DOHH2 (cell line): ENCODE measurements around the gene CDH4.

ENCODE experiments used
- H3F3A ChIP-seq: fragments of 200-600 bp; sonication (generic), shearing (Covaris generic); 2 replicates; pipeline ENCODE4 v1.6.0; 2016; ENCODE audit warnings: antibody characterized with exemption, mild to moderate bottlenecking; ENCODE audit not compliant: control insufficient read depth, insufficient read depth
- H3K27ac ChIP-seq: fragments of 200-600 bp; sonication (generic); 2 replicates; pipeline ENCODE4 v1.5.1; 2014; ENCODE audit warnings: low read depth, mild to moderate bottlenecking, low read length, moderate library complexity
- H3K27me3 ChIP-seq: fragments of 200-600 bp; sonication (generic); 2 replicates; pipeline ENCODE4 v1.6.1; 2014; ENCODE audit warnings: mild to moderate bottlenecking, low read length, mixed read lengths; ENCODE audit not compliant: control insufficient read depth
- H3K36me3 ChIP-seq: fragments of 200-600 bp; sonication (generic); 2 replicates; pipeline ENCODE4 v1.6.1; 2014; ENCODE audit warnings: mild to moderate bottlenecking, low read length, moderate library complexity, mixed read lengths; ENCODE audit not compliant: control insufficient read depth
- H3K4me1 ChIP-seq: fragments of 200-600 bp; sonication (generic); 2 replicates; pipeline ENCODE4 v1.6.1; 2014; ENCODE audit warnings: mild to moderate bottlenecking, low read length, mixed read lengths; ENCODE audit not compliant: control insufficient read depth
- H3K4me2 ChIP-seq: fragments of 200-600 bp; sonication (generic); 2 replicates; pipeline ENCODE4 v1.6.0; 2014; ENCODE audit warnings: mild to moderate bottlenecking, low read length, moderate library complexity
- H3K4me3 ChIP-seq: fragments of 200-600 bp; sonication (generic); 2 replicates; pipeline ENCODE4 v1.5.1; 2014; ENCODE audit warnings: mild to moderate bottlenecking, low read length, mixed read lengths
- H3K79me2 ChIP-seq: fragments of 200-600 bp; sonication (generic); 2 replicates; pipeline ENCODE4 v1.6.1; 2014; ENCODE audit warnings: mild to moderate bottlenecking, low read length, mixed read lengths; ENCODE audit not compliant: control insufficient read depth
- H3K9me2 ChIP-seq: fragments of 200-600 bp; sonication (generic); replicated peaks from 2 replicates; pipeline ENCODE4 v1.6.1; 2014; ENCODE audit warnings: mild to moderate bottlenecking, low read length, mixed read lengths; ENCODE audit not compliant: control insufficient read depth
- H3K9me3 ChIP-seq: fragments of 200-600 bp; sonication (generic); 2 replicates; pipeline ENCODE4 v1.6.1; 2014; ENCODE audit warnings: antibody characterized with exemption, low read length, mixed read lengths; ENCODE audit not compliant: control insufficient read depth, insufficient read depth
- H4K20me1 ChIP-seq: fragments of 200-600 bp; sonication (generic); 2 replicates; pipeline ENCODE4 v1.6.0; 2014; ENCODE audit warnings: low read depth, mild to moderate bottlenecking, antibody characterized with exemption, low read length, moderate library complexity; ENCODE audit not compliant: control insufficient read depth, insufficient read depth
- CTCF ChIP-seq: fragments of 200-600 bp; sonication (generic); IDR thresholded peaks from one replicate; pipeline ENCODE4 v1.5.1; 2014; ENCODE audit warnings: antibody characterized with exemption, mild to moderate bottlenecking, low read depth, low read length; ENCODE audit not compliant: poor library complexity, severe bottlenecking
- EZH2phosphoT487 ChIP-seq: fragments of 200-600 bp; sonication (generic); IDR thresholded peaks from 2 replicates; pipeline ENCODE4 v1.6.1; 2017; ENCODE audit warnings: borderline replicate concordance, mild to moderate bottlenecking, antibody characterized with exemption, low read length, moderate library complexity, mixed read lengths

Gene CDH4

GRCh38 chr20:61439251-61439650 is 187.2 kb downstream of the CDH4 start:
- no peaks in the 10 kb centered on the region for H3K4me1 ChIP-seq
- H3K9me2 ChIP-seq: no peaks in the 10 kb centered on the region
- no peak overlapping the region for H3K27ac ChIP-seq
- no peaks in the 10 kb centered on the region for H3K27me3 ChIP-seq
- H3F3A ChIP-seq: no peaks in the 10 kb centered on the region
- H4K20me1 ChIP-seq: no peaks in the 10 kb centered on the region
- TF ChIP-seq EZH2phosphoT487: no peak
- H3K4me2 ChIP-seq: no peak overlapping the region
- H3K4me3 ChIP-seq: no peak overlapping the region
- no peaks in the 10 kb centered on the region for H3K9me3 ChIP-seq
- no peaks in the 10 kb centered on the region for H3K79me2 ChIP-seq
- H3K36me3 ChIP-seq: no peaks in the 10 kb centered on the region

GRCh38 chr20:61440548-61441055 is 188.5 kb downstream of the CDH4 start:
- Histone ChIP-seq H3K27me3 (no peaks in the 10 kb centered on the region), H4K20me1 (no peaks in the 10 kb centered on the region), H3K79me2 (no peaks in the 10 kb centered on the region), H3K9me3 (no peaks in the 10 kb centered on the region), H3K4me1 (no peaks in the 10 kb centered on the region), H3F3A (no peaks in the 10 kb centered on the region), H3K36me3 (no peaks in the 10 kb centered on the region), H3K4me2 (no peak overlapping the region), H3K27ac (no peak overlapping the region), H3K4me3 (no peak overlapping the region), H3K9me2 (no peaks in the 10 kb centered on the region)
- TF ChIP-seq CTCF (no peak), EZH2phosphoT487 (no peak)

- Histone ChIP-seq H3K27ac (no peak overlapping the region), H3K36me3 (no peaks in the 10 kb centered on the region), H4K20me1 (no peaks in the 10 kb centered on the region), H3K4me2 (no peak overlapping the region), H3F3A (no peaks in the 10 kb centered on the region), H3K27me3 (no peaks in the 10 kb centered on the region), H3K4me3 (no peak overlapping the region), H3K4me1 (no peaks in the 10 kb centered on the region), H3K79me2 (no peaks in the 10 kb centered on the region), H3K9me3 (no peaks in the 10 kb centered on the region), H3K9me2 (no peaks in the 10 kb centered on the region)
- TF ChIP-seq CTCF: no peak
- TF ChIP-seq EZH2phosphoT487: no peak
These were observed 189.5 kb downstream of the CDH4 start for GRCh38 chr20:61441537-61441936.

GRCh38 chr20:61442075-61442670 is 190.1 kb downstream of the CDH4 start:
- no peaks in the 10 kb centered on the region for H3K4me1 ChIP-seq
- H3K27me3 ChIP-seq: no peaks in the 10 kb centered on the region
- H3K27ac ChIP-seq: no peak overlapping the region
- no peaks in the 10 kb centered on the region for H3K9me3 ChIP-seq
- no peaks in the 10 kb centered on the region for H3K9me2 ChIP-seq
- no peaks in the 10 kb centered on the region for H3K79me2 ChIP-seq
- no peak overlapping the region for H3K4me2 ChIP-seq
- TF ChIP-seq CTCF (no peak), EZH2phosphoT487 (no peak)
- H3K4me3 ChIP-seq: no peak overlapping the region
- no peaks in the 10 kb centered on the region for H3F3A ChIP-seq
- no peaks in the 10 kb centered on the region for H4K20me1 ChIP-seq
- no peaks in the 10 kb centered on the region for H3K36me3 ChIP-seq
